ENCODE data around the gene STIM1.

STIM1 gene

GRCh38 chr11:3835751-3836150 is 19.7 kb upstream of the STIM1 start:
- TF ChIP-seq CTCF (IDR thresholded peaks at IDR 0.05; ENCODE audit: low read depth, low read length, missing control alignments) = no peak
- no peak overlapping the region for H3K4me3 ChIP-seq (ENCODE audit: low read depth, low read length)
- peaks cover 10% of the 10 kb centered on the region for H3K36me3 ChIP-seq (replicated peaks)
- no peak for DNase-seq
- H3K27ac ChIP-seq = no peak overlapping the region
- in situ Hi-C loops (cut with HindIII; ENCODE audit: low pct_ligation_motif_present, low sequenced_read_pairs) = loop anchor here (25.0 kb wide), 1 partner anchor 227 kb away; no protein-coding TSS in a partner anchor
- H3K27me3 ChIP-seq (replicated peaks) = no peaks in the 10 kb centered on the region

DNA sequence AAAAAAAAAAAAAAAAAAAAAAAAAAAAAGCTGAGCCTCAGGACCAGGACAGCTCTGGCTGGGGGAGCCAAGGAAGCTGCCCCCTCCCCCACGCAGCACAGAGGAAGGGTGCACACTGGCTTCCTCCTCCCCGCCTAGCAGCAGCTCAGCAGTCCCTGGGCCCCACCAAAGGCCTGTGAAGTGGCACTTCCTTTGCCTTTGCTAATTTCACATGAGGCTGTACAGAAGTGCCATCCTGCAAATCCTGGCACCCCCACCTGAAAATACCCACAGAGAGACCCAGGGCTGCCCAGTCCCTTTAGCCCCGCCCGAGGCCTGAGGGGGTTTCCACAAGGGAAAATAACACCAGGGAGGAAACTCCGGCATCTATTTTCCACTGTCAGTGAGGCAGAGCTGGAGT is 18.6 kb upstream of the STIM1 start:
- H3K36me3 ChIP-seq (replicated peaks) = peaks cover 10% of the 10 kb centered on the region
- H3K4me3 ChIP-seq (ENCODE audit: low read depth, low read length) = no peak overlapping the region
- in situ Hi-C loops (cut with HindIII; ENCODE audit: low pct_ligation_motif_present, low sequenced_read_pairs) = loop anchor here (25.0 kb wide), 1 partner anchor 225 kb away; no protein-coding TSS in a partner anchor
- no peak for TF ChIP-seq CTCF (IDR thresholded peaks at IDR 0.05; ENCODE audit: low read depth, low read length, missing control alignments)
- no peak for DNase-seq
- H3K27ac ChIP-seq = no peak overlapping the region
- no peaks in the 10 kb centered on the region for H3K27me3 ChIP-seq (replicated peaks)

- no peak overlapping the region for H3K27ac ChIP-seq
- DNase-seq = no peak
- no peak overlapping the region for H3K4me3 ChIP-seq (ENCODE audit: low read depth, low read length)
- in situ Hi-C loops (cut with HindIII; ENCODE audit: low pct_ligation_motif_present, low sequenced_read_pairs) = loop anchor here (25.0 kb wide), 1 partner anchor 225 kb away; no protein-coding TSS in a partner anchor
- no peaks in the 10 kb centered on the region for H3K27me3 ChIP-seq (replicated peaks)
- peaks cover 10% of the 10 kb centered on the region for H3K36me3 ChIP-seq (replicated peaks)
- no peak for TF ChIP-seq CTCF (IDR thresholded peaks at IDR 0.05; ENCODE audit: low read depth, low read length, missing control alignments)
Observed at GRCh38 chr11:3837793-3838192, 17.7 kb upstream of the STIM1 start.

DNA sequence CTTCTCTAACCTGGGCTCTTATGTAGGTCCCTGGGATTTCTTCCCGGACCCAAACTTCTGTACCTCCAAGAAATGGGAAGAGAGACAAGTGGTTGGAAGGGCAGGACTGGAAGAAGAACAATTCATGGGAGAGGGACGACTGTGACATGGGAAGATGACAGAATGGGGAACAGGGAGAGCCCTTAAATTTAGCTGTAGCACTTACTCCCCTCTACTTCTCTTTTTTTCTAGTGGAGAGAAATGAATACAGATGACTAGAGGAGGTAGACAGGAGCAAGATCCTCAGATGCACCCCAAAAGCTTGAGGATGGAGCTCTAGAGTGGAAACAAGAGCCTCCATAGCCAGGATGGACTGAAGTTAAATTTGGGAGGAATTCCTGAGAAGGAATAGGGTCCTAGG is 17.0 kb upstream of the STIM1 start:
- no peak for DNase-seq
- Histone ChIP-seq H3K4me3 (ENCODE audit: low read depth, low read length) (no peak overlapping the region), H3K27ac (no peak overlapping the region), H3K36me3 (replicated peaks) (peaks cover 10% of the 10 kb centered on the region), H3K27me3 (replicated peaks) (no peaks in the 10 kb centered on the region)
- TF ChIP-seq CTCF (IDR thresholded peaks at IDR 0.05; ENCODE audit: low read depth, low read length, missing control alignments) = no peak
- in situ Hi-C loops (cut with HindIII; ENCODE audit: low pct_ligation_motif_present, low sequenced_read_pairs) = loop anchor here (25.0 kb wide), 1 partner anchor 224 kb away; no protein-coding TSS in a partner anchor

DNA sequence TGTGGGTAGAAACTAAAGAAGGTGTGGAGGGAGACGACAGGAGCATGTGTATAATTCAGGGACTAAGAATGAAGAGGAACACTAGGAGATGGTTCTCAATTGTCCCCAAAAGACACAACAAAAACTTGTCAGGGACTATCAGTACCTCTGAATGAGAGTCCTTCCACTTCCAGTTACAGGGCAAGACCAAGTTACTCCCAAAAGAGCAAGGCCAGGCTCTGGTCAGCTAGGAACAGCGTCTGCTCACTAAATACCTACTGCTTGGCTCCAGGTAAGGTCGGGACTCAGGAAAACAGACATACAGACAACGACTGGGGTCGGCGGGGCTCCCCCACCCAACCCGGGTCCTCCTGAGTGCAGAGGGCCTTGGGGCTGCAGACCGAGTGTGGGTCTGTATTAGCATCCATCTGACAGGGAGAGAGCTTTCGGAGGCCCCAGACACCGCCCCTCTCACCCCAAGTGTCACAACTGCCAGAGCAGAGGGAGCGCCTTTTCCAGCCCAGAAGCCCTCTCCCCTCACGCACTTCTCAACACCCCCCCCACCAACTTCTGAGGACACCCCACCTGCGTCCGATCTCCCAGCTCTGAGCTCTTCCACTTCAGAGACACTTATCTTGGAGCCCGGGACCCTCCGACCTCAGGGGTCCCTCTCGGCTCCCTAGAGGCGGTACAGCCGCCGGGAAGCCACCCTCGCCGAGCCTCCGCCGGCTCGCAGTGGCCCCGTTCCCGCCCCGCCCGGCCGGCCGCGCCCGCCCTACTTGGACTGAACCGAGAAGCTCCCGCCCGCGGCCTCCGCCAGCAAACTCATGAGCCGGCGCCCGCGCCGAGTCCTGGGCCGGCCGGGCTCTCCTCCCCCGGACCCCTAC is 15.2 kb upstream of the STIM1 start:
- Histone ChIP-seq H3K4me3 (ENCODE audit: low read depth, low read length) (peak overlapping the region; percentile 73), H3K27ac (peak overlapping the region; percentile 8), H3K27me3 (replicated peaks) (no peaks in the 10 kb centered on the region), H3K36me3 (replicated peaks) (peaks cover under 1% of the 10 kb centered on the region)
- no peak for TF ChIP-seq CTCF (IDR thresholded peaks at IDR 0.05; ENCODE audit: low read depth, low read length, missing control alignments)
- no peak for DNase-seq
- in situ Hi-C loops (cut with HindIII; ENCODE audit: low pct_ligation_motif_present, low sequenced_read_pairs) = loop anchor here (25.0 kb wide), 1 partner anchor 222 kb away; no protein-coding TSS in a partner anchor

Data from brain microvascular endothelial cell (primary cell).